Measurements from ENCODE around the gene EPS15.

DNA sequence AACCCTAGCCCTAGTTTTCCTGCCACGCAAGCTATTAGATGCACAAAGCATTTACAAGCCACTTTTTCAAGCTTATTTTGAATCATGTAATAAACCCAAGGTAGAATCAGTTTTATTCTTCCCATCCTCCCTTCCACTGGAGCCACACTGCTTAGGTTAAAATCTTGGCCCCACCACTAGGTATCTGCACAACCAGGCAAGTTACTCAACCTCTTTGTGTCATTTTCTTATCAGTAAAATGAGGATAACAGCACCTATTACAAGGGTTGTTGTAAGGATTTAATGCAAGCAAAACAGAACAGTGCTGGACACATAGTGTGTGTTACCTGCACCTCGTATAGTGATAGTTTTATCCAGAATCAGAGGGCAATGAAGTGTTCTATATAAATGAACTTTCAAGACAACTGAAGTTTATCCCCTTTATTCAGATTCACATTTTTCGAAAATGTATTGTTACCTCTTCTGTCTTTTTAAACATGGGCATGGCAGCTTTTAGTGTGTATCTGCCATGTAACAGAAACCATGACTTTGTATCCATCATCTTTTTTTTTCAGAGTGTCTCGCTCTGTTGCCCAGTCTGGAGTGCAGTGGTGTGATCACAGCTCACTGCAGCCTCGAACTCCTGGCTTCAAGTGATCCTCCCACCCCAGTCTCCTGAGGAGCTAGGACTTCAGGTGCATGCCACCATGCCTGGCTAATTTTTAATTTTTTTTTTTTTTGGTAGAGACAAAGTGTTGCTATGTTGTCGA, 171.5 kb downstream of the EPS15 start:
- TF ChIP-seq, protein P1, sequence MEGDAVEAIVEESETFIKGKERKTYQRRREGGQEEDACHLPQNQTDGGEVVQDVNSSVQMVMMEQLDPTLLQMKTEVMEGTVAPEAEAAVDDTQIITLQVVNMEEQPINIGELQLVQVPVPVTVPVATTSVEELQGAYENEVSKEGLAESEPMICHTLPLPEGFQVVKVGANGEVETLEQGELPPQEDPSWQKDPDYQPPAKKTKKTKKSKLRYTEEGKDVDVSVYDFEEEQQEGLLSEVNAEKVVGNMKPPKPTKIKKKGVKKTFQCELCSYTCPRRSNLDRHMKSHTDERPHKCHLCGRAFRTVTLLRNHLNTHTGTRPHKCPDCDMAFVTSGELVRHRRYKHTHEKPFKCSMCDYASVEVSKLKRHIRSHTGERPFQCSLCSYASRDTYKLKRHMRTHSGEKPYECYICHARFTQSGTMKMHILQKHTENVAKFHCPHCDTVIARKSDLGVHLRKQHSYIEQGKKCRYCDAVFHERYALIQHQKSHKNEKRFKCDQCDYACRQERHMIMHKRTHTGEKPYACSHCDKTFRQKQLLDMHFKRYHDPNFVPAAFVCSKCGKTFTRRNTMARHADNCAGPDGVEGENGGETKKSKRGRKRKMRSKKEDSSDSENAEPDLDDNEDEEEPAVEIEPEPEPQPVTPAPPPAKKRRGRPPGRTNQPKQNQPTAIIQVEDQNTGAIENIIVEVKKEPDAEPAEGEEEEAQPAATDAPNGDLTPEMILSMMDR (IDR thresholded peaks at IDR 0.05 in 8 of 11, conservative IDR thresholded peaks at IDR 0.05 in 3 of 11) = no peak
- TF ChIP-seq POLR2A (IDR thresholded peaks at IDR 0.05) (no peak), POLR2AphosphoS5 (IDR thresholded peaks at IDR 0.05) (no peak)

All from spleen (tissue), 7 donors.